RWPE1 (cell line): Measurements from ENCODE around the gene KLHL1.

ENCODE experiments used
- CTCF ChIA-PET: fragments of 350-600 bp; sonication (Branson Sonifier 250); formaldehyde crosslinking; extraction: SDS; loops from one replicate; lab custom pipeline; 2021; lab: Yijun Ruan, JAX
- POLR2A ChIA-PET: fragments of 400-600 bp; formaldehyde crosslinking; extraction: SDS; loops from one replicate; lab custom pipeline; 2020; ENCODE audit warnings: antibody characterized with exemption; ENCODE audit not compliant: low non-redundant PET; lab: Yijun Ruan, JAX
- DNase-seq: peaks from one replicate; pipeline ENCODE4 v3.0.0; 2012; ENCODE audit warnings: low spot score
- H3K27ac ChIP-seq: fragments of 450-650 bp; 2 replicates; pipeline ENCODE4 v1.5.1; 2017
- CTCF ChIP-seq: fragments of 450-650 bp; conservative IDR thresholded peaks from 2 replicates; pipeline ENCODE4 v1.5.1; 2017; ENCODE audit warnings: low read depth, mild to moderate bottlenecking

KLHL1 gene

GRCh38 chr13:69955271-69955670, 153.0 kb downstream of the KLHL1 start:
- no peak for DNase-seq
- ChIA-PET POLR2A (no interaction called here), CTCF (no interaction called here)
- no peak for TF ChIP-seq CTCF
- H3K27ac ChIP-seq = no peak overlapping the region

GRCh38 chr13:69951412-69951811, 156.8 kb downstream of the KLHL1 start:
- no peak for TF ChIP-seq CTCF
- DNase-seq = no peak
- POLR2A ChIA-PET = no interaction called here
- no peak overlapping the region for H3K27ac ChIP-seq
- CTCF ChIA-PET = no interaction called here

- POLR2A ChIA-PET = no interaction called here
- no peak for DNase-seq
- H3K27ac ChIP-seq = no peak overlapping the region
- no peak for TF ChIP-seq CTCF
- CTCF ChIA-PET = no interaction called here
Measured at GRCh38 chr13:69950160-69950559, 158.1 kb downstream of the KLHL1 start.

GRCh38 chr13:69948016-69948415, 160.2 kb downstream of the KLHL1 start:
- CTCF ChIA-PET = no interaction called here

GRCh38 chr13:69947582-69947981, 160.7 kb downstream of the KLHL1 start:
- ChIA-PET CTCF (interaction anchor here (0.7 kb wide), 1 partner anchor 474 kb away, joined by 3 read pairs; no protein-coding TSS in a partner anchor), POLR2A (no interaction called here)
- no peak overlapping the region for H3K27ac ChIP-seq
- no peak for DNase-seq
- no peak for TF ChIP-seq CTCF

More at GRCh38 chr13:69948016-69948415, 160.2 kb downstream of the KLHL1 start:
- no peak for DNase-seq
- no peak overlapping the region for H3K27ac ChIP-seq
- POLR2A ChIA-PET = no interaction called here
- no peak for TF ChIP-seq CTCF

GRCh38 chr13:69946511-69946910, 161.7 kb downstream of the KLHL1 start:
- no peak overlapping the region for H3K27ac ChIP-seq
- CTCF ChIA-PET = interaction anchor here (0.5 kb wide), 1 partner anchor 294 kb away, joined by 3 read pairs; no protein-coding TSS in a partner anchor
- POLR2A ChIA-PET = no interaction called here
- TF ChIP-seq CTCF = no peak
- DNase-seq = no peak
